K562 (cell line): ENCODE measurements around the gene VTCN1. TPM values are rescaled to one million over a fixed set of nuclear protein-coding genes. Genes with fewer than 3 reads are reported as not detected.
A peak's percentile ranks its signal among the peaks of the same experiment; 100 is the strongest.

Experiments used
- ESRRA ChIP-seq: fragments of 450-650 bp; IDR thresholded peaks from 2 replicates; pipeline ENCODE4 v1.6.1; 2014; ENCODE audit warnings: low read depth, mild to moderate bottlenecking, moderate library complexity, borderline replicate concordance
- GTF2E2 ChIP-seq: fragments of 200-800 bp; sonication (Bioruptor generic); IDR thresholded peaks from 2 replicates; pipeline ENCODE4 v1.6.1; 2016; ENCODE audit warnings: missing genetic modification characterization, missing compliant biosample characterization
- HMGN3 ChIP-seq: IDR thresholded peaks from 2 replicates; pipeline ENCODE4 v1.6.1; 2011; ENCODE audit warnings: borderline replicate concordance, low read depth, mild to moderate bottlenecking, mixed read lengths, low read length; ENCODE audit not compliant: insufficient read length; ENCODE audit errors: extremely low read depth
- HNRNPLL ChIP-seq: fragments of 200-400 bp; formaldehyde crosslinking; IDR thresholded peaks from 2 replicates; pipeline ENCODE4 v1.6.1; 2017; ENCODE audit warnings: low read length, low read depth, mild to moderate bottlenecking; ENCODE audit not compliant: poor library complexity, severe bottlenecking
- PURB ChIP-seq: sonication (generic); formaldehyde crosslinking; IDR thresholded peaks from 2 replicates; pipeline ENCODE4 v1.9.0; 2021; ENCODE audit warnings: low read depth, mild to moderate bottlenecking, missing genetic modification reagents
- SOX6 ChIP-seq: fragments of 450-650 bp; IDR thresholded peaks from 2 replicates; pipeline ENCODE4 v1.6.1; 2014; ENCODE audit warnings: mild to moderate bottlenecking
- ZNF217 ChIP-seq: sonication (generic); formaldehyde crosslinking; IDR thresholded peaks from 2 replicates; pipeline ENCODE4 v1.8.0; 2022; ENCODE audit warnings: mild to moderate bottlenecking, missing genetic modification reagents
- polyA plus RNA-seq, 8 experiments: library from polyadenylated mRNA; depleted of rRNA in 4 of 8; stranded (reverse) in 5 of 8; unstranded in 3 of 8; fragments of >200 nt; fragmentation: Nextera tagmentation in 2 of 8; fragmentation: Illumina TruSeq in 1 of 8; extraction: Ambion mirVana in 2 of 8; extraction: Trizol in 1 of 8; gene quantifications; 2 replicates each; pipeline versions ENCODE4 v1.2.1 to v1.2.3, GENCODE V29; 2011 to 2014; ENCODE audit warnings: inconsistent platforms in 1 of 8, missing spikeins in 1 of 8
- total RNA-seq, 7 experiments: library from RNA; depleted of rRNA in 6 of 7; stranded (reverse); fragments of >200 nt in 6 of 7; fragmentation: Illumina TruSeq in 2 of 7; extraction: Trizol in 2 of 7; gene quantifications; 2 replicates each; pipeline versions ENCODE4 v1.2.1 to v1.2.3, GENCODE V29; 2011 to 2021; ENCODE audit warnings: low replicate concordance in 1 of 7
- TF ChIP-seq, protein P1 (sequence below): fragments of 250-450 bp; sonication (Bioruptor Pico); IDR thresholded peaks from 2 replicates; pipeline ENCODE4 v1.8.0; 2022; ENCODE audit warnings: inconsistent platforms
- TF ChIP-seq, protein P2 (sequence below), 2 experiments: fragments of 450-650 bp; IDR thresholded peaks; 2 replicates each; pipeline ENCODE4 v1.6.1; 2016

The VTCN1 gene
- total and polyA plus RNA-seq, 9 of the 15 experiments (the other 6 are each of a cell fraction or from before 2014, with no cell fraction given) = not detected

DNA sequence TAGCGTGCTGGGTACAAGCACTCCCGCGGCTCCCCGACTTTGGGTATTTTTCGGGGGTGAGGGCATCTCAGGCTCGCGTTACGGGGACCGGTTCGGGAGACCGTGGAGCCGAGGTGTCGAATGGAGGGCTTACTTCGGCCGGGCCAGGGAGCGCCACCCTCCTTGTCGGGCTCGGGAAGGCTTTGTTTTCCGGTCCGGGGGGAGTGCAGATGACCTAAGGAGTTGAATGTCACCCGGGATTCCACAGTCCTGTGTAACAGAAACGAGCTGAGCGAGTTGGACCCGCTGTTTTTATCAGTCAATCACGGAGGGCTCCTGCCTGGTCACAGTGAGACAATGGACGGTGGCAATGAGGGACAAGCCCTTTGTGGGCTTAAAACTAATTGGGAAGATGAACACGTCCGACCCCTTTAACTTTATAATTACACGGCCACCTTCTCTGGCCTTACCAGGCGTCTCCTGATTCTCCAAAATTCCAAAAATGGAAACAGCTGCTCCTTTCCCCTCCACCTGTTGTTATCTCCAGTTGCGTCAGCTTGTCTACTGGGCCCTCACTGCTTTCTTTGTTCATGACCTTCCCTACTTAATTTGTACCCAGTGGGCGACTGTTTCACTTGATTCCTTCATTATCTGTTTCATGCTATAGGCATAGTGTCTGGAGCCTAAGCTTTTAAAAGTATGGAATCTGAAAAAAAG, 88.2 kb downstream of the VTCN1 start (continued):
- TF ChIP-seq ZNF217 (CRISPR knock-in tag) (no peak), PURB (CRISPR knock-in tag) (0 out of 2 replicates have a peak, but pooled peaks have one; percentile 67), SOX6 (0 out of 2 replicates have a peak, but pooled peaks have one; percentile 3), HMGN3 (peak; percentile 1), GTF2E2 (tag) (0 out of 2 replicates have a peak, but pooled peaks have one; percentile 40), HNRNPLL (no peak), ESRRA (0 out of 2 replicates have a peak, but pooled peaks have one; percentile 6)
- TF ChIP-seq, protein P1, sequence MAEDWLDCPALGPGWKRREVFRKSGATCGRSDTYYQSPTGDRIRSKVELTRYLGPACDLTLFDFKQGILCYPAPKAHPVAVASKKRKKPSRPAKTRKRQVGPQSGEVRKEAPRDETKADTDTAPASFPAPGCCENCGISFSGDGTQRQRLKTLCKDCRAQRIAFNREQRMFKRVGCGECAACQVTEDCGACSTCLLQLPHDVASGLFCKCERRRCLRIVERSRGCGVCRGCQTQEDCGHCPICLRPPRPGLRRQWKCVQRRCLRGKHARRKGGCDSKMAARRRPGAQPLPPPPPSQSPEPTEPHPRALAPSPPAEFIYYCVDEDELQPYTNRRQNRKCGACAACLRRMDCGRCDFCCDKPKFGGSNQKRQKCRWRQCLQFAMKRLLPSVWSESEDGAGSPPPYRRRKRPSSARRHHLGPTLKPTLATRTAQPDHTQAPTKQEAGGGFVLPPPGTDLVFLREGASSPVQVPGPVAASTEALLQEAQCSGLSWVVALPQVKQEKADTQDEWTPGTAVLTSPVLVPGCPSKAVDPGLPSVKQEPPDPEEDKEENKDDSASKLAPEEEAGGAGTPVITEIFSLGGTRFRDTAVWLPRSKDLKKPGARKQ = peak; percentile 99
- TF ChIP-seq, protein P2, sequence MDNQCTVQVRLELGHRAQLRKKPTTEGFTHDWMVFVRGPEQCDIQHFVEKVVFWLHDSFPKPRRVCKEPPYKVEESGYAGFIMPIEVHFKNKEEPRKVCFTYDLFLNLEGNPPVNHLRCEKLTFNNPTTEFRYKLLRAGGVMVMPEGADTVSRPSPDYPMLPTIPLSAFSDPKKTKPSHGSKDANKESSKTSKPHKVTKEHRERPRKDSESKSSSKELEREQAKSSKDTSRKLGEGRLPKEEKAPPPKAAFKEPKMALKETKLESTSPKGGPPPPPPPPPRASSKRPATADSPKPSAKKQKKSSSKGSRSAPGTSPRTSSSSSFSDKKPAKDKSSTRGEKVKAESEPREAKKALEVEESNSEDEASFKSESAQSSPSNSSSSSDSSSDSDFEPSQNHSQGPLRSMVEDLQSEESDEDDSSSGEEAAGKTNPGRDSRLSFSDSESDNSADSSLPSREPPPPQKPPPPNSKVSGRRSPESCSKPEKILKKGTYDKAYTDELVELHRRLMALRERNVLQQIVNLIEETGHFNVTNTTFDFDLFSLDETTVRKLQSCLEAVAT (IDR thresholded peaks at IDR 0.05) = peak in 1 of 2 experiments; percentile 64; a peak in 1 of 4 replicates
